Stimulated activated naive CD8-positive, alpha-beta T cell treated with anti-CD3 and anti-CD28 coated beads, Interleukin-15, amount 100 ng/mL, for 72 hours (primary cell): ENCODE measurements around the gene FRRS1L.

Experiments
- ATAC-seq: fragments of 150-1000 bp; cut with Tn5 transposase; 2 replicates; pipeline ENCODE4 v1.10.0; 2021; ENCODE audit warnings: mild to moderate bottlenecking, moderate library complexity
- DNase-seq, 2 donors: peaks; one replicate each; pipeline ENCODE4 v3.0.0; 2021 to 2022
- H3K27ac Mint-ChIP-seq, 2 donors: one replicate each; pipeline ENCODE4 v1.8.0; 2022; ENCODE audit warnings: mild to moderate bottlenecking in 2 of 2, mixed read lengths in 2 of 2, moderate library complexity in 2 of 2
- H3K27me3 Mint-ChIP-seq: one replicate; pipeline ENCODE4 v1.8.0; 2022; ENCODE audit warnings: mixed read lengths
- H3K4me1 Mint-ChIP-seq: one replicate; pipeline ENCODE4 v1.8.0; 2022; ENCODE audit warnings: mild to moderate bottlenecking, mixed read lengths
- H3K4me3 Mint-ChIP-seq, 2 donors: one replicate each; pipeline ENCODE4 v1.8.0; 2022; ENCODE audit warnings: mild to moderate bottlenecking in 2 of 2, mixed read lengths in 2 of 2, moderate library complexity in 1 of 2
- H3K9me3 Mint-ChIP-seq, 2 donors: one replicate each; pipeline ENCODE4 v1.8.0; 2022; ENCODE audit warnings: mixed read lengths in 2 of 2

The FRRS1L gene

GRCh38 chr9:109083813-109084405 lies 83.1 kb downstream of the FRRS1L start:
- no peaks in the 10 kb centered on the region for H3K9me3 Mint-ChIP-seq
- no peak overlapping the region for H3K27ac Mint-ChIP-seq
- peaks cover 10% of the 10 kb centered on the region for H3K4me1 Mint-ChIP-seq
- no peaks in the 10 kb centered on the region for H3K27me3 Mint-ChIP-seq
- ATAC-seq (no peak), DNase-seq (no peak)
- H3K4me3 Mint-ChIP-seq = no peak overlapping the region

GRCh38 chr9:109083141-109083540 lies 83.9 kb downstream of the FRRS1L start:
- no peaks in the 10 kb centered on the region for H3K9me3 Mint-ChIP-seq
- no peak for ATAC-seq
- H3K4me1 Mint-ChIP-seq = peaks cover 10% of the 10 kb centered on the region
- H3K27me3 Mint-ChIP-seq = no peaks in the 10 kb centered on the region
- no peak for DNase-seq
- H3K27ac Mint-ChIP-seq = no peak overlapping the region
- no peak overlapping the region for H3K4me3 Mint-ChIP-seq

- H3K4me1 Mint-ChIP-seq = peaks cover 10% of the 10 kb centered on the region
These were observed 84.9 kb downstream of the FRRS1L start for GRCh38 chr9:109082091-109082620.

More at GRCh38 chr9:109082091-109082620, 84.9 kb downstream of the FRRS1L start:
- Mint-ChIP-seq H3K27me3 (no peaks in the 10 kb centered on the region), H3K9me3 (no peaks in the 10 kb centered on the region), H3K27ac (no peak overlapping the region), H3K4me3 (no peak overlapping the region)
- no peak for ATAC-seq
- DNase-seq = no peak
